HG02678 (cell line): ENCODE data around the gene LCORL.
"Not testable (repeated sequence)": the region's sequence is repeated elsewhere in the genome, so short reads cannot be mapped to it uniquely, and the experiment has no call there.

Source experiments
- ATAC-seq: cut with Tn5 transposase; IDR thresholded peaks from one replicate; pipeline ENCODE4 v1.9.1; 2021; ENCODE audit warnings: mild to moderate bottlenecking, moderate library complexity; ENCODE audit not compliant: unreplicated experiment

Gene LCORL

GRCh38 chr4:17859793-17860406 lies 161.7 kb downstream of the LCORL start:
- ATAC-seq = no peak

- ATAC-seq = no peak
Observed at GRCh38 chr4:17854036-17854435, 167.5 kb downstream of the LCORL start.

GRCh38 chr4:17851959-17852358 lies 169.6 kb downstream of the LCORL start:
- ATAC-seq = no peak

- ATAC-seq = not testable (repeated sequence)
Observed at GRCh38 chr4:17850295-17850694, 171.3 kb downstream of the LCORL start.

GRCh38 chr4:17846266-17846665 lies 175.3 kb downstream of the LCORL start:
- no peak for ATAC-seq

GRCh38 chr4:17823871-17824669 lies 197.5 kb downstream of the LCORL start:
- no peak for ATAC-seq

GRCh38 chr4:17817027-17817426 lies 204.5 kb downstream of the LCORL start:
- peak; percentile 80 for ATAC-seq

DNA sequence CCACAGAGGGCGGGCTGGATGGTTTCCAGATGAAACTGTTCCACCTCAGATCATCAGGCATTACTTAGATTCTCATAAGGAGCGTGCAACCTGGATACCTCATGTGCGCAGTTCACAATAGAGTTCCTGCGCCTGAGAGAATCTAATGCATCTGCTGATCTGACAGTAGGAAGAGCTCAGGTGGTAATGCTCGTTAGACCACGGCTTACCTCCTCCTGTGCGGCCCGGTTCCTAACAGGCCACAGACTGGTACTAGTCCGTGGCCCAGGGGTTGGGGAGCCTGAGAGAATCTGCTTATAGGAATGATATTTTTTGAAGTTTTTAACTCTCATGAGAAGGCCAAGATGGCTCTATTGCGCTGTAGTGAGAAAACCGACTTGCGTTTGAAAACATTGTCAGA lies 205.4 kb downstream of the LCORL start:
- ATAC-seq = no peak

GRCh38 chr4:17814140-17814539 lies 207.4 kb downstream of the LCORL start:
- ATAC-seq = no peak

DNA sequence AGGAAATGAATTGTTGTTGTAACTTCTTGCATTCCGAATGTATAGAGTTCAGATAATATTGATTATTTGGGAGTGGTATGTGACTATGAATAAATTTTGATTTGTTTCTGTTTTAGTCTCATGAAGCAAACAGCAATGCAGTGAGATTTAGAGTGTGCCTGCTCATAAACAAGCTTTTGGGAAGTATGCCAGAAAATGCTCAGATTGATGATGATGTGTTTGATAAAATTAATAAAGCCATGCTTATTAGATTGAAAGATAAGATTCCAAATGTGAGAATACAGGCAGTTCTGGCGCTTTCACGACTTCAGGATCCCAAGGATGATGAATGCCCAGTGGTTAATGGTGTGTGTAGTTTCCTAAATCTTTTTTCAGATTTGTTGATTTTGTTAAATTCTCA lies 208.8 kb downstream of the LCORL start:
- no peak for ATAC-seq

- ATAC-seq = no peak
Observed at GRCh38 chr4:17812125-17812524, 209.4 kb downstream of the LCORL start.

DNA sequence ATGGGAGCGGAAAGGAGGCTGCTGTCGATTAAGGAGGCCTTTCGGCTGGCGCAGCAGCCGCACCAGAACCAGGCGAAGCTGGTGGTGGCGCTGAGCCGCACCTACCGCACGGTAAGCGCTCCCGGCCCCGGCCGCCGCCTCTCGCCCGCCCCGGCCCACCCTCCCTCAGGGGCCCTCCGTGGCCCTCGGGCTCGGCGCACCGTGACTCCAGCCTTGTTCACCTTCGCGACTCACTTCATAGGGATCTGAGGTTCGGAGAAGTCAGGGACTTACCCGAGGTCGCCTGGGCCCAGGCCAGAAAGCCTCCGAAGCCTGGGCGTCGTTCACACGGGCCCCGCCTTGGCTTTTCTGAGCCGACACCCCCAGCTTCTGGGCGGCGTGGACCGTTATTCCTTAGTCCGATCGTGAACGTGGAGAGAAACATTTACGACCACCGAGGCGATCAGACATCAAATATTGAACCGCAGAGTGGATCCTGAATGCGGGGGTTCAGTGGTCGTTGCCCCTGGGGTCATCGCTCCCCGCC lies 210.4 kb downstream of the LCORL start:
- peak; percentile 28 for ATAC-seq

DNA sequence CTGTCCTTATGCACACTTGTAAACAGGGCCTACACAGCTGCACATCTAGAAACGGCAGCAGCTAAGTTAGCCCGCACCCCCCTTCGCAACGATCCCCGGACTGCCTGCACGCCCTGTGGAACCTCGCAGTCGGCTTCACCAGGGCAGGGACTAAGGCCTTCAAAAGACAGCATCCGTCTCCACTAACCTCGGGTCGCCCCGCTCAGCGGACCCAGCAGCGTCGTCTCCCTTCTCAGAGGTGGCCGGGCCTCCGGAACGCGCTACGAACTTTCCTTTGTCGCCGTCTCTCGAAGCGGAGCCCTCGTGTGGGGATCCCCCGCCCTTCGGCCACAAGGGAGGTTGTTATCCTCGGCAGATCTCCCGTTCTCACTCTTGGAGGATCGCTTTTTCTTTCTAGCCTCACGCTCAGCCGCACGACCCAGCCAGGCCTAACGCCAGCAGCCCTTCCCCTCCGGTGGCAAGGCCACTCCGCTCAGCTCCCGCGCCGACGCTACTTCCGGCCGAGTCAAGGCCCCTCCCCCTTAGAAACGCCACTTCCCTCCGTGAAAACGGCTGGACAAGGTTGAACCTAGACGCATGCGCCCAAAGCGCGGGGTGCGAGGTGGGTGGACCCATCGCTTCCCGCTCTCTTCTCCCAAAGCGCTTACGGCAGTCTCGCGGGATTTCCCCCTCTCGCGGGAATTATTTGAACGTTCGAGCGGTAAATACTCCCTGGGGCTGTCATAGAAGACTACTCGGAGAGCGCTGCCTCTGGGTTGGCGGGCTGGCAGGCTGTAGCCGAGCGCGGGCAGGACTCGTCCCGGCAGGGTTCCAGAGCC lies 211.1 kb downstream of the LCORL start, which contains the start of the genes DCAF16 and NCAPG:
DCAF16 (minus strand) TSS at position 498 of the 818 bp plus-strand sequence. CDS start 6,616 bp downstream, outside the sequence.
NCAPG (plus strand) TSS at position 720 of the 818 bp plus-strand sequence. CDS start 99 bp downstream, outside the sequence.
- ATAC-seq = peak; percentile 90

DNA sequence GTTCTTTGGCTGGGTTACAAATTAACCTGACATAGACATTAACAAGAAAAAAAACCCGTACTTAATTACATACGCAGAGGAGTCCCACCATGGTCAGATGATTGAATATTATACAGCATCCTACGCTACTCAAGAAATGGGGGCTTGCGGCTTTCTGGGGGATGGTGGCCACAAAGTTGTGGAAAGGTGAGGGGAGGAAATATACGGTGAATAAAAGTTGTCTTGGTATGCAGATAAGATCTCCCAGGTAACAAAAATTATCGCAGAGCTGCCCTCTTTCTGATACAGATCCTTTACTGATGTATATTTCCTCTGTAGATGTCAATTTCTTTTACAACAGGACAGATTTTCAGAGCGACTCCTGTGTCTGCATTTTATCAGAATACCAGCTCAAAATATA lies 211.9 kb downstream of the LCORL start:
- ATAC-seq = no peak

DNA sequence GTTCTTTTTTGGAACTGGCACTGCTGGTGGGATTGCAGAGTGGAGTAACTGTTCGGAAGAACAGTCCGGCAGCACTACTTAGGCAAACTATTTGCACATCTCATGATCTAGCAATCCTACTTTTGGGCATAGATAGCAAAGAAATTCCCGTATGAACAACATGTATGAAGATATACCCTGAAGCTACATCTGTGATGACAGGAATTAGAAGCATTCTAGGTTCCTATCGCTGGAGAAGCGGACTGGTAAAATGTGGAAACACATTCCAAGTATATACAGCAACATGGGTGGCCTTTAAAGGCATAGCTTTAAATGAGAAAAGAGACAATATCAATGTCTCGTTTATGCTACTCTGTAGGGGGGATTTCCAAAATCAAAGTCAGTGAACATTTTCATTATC lies 214.1 kb downstream of the LCORL start:
- no peak for ATAC-seq

DNA sequence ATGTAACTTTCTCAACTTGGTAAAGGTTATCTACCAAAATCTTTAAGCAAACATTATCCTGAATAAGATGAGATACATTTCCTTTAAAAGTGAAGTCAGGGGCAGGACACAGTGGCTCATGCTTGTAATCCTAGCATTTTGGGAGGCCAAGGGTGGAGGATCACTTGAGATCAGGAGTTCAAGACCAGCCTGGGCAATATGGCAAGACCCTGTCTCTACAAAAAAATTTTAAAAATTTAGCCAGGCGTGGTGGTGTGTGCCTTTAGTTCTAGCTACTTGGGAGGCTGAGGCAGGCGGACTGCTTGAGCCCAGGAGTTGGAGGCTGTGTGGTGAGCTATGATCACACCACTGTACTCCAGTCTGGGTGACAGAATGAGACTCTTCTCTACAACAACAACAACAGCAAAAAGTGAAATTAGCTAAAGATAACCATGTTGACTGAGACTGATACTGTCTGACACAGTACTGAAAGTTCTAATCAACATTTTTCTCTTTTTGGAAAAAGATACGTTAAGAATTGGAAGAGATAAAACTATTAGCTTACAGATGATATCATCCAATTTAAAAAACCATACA lies 215.9 kb downstream of the LCORL start:
- ATAC-seq = no peak

GRCh38 chr4:17797808-17798207 lies 223.7 kb downstream of the LCORL start:
- no peak for ATAC-seq

DNA sequence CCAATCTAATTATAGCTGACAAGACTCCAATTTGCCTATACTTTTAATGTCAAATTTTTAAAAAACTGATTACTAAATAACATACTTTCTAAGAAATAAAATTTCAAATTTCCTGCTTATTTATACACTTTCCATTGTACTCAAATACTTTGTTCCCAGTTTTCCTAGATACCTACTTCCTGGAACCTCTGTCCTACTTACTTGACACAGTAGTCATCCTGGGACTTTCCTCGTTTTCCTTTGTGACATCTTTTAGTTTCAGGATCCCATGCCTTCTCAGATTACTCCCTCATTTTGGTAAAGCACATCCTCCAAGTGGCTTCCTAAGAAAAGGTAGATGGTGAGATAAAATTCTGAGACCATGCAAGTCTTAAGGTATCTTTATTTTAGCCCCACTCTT lies 226.8 kb downstream of the LCORL start:
- ATAC-seq = no peak
